GM21576 (cell line): ENCODE data around the gene MRPS15.
"Not testable (repeated sequence)": the region's sequence is repeated elsewhere in the genome, so short reads cannot be mapped to it uniquely, and the experiment has no call there.

Source experiments
- ATAC-seq: cut with Tn5 transposase; IDR thresholded peaks from one replicate; pipeline ENCODE4 v1.9.1; 2021; ENCODE audit warnings: mild to moderate bottlenecking, moderate library complexity; ENCODE audit not compliant: unreplicated experiment

MRPS15 gene

GRCh38 chr1:36463803-36464604 is at the start of gene MRPS15:
Gene MRPS15 (minus strand): TSS chr1:36464384. CDS start chr1:36464275, 109 bp downstream.
- ATAC-seq, result peak; percentile 86

DNA sequence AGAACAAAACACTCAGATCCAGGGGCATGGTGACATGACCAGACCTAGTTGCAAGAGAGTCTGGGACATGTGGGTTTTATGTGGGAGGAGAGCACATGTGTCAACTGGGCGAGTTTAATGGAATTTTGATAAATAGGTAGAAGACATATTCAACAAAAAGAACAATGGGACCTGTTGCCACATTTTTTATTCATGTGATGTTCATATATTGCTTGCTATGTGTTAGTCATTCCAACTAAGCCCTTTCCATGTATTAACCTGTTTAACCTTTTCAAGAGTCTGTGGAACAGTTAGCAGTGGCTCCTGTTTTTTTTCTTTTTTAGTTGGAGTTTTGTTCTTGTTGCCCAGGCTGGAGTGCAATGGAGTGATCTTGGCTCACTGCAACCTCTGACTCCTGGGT is 48.7 kb upstream of the MRPS15 start:
- ATAC-seq, result no peak

- no peak for ATAC-seq
Measured at GRCh38 chr1:36511804-36512798, 47.9 kb upstream of the MRPS15 start.

DNA sequence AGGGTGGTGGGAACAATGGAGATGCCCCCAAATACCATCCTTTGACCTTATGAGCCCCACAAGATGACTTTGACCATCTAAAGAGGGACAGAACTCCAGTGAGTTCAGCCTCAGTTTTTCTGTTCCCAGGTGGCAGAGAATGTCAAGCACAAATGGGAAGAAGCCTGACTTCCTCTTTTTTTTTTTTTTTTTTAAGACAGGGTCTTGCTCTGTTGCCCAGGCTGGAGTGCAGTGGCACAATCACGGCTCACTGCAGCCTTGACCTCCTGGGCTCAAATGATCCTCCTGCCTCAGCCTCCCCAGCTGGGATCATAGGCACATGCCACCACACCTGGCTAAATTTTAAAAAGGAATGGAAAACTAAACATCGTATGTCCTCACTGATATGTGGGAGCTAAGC is 47.0 kb upstream of the MRPS15 start:
- ATAC-seq, result not testable (repeated sequence)

DNA sequence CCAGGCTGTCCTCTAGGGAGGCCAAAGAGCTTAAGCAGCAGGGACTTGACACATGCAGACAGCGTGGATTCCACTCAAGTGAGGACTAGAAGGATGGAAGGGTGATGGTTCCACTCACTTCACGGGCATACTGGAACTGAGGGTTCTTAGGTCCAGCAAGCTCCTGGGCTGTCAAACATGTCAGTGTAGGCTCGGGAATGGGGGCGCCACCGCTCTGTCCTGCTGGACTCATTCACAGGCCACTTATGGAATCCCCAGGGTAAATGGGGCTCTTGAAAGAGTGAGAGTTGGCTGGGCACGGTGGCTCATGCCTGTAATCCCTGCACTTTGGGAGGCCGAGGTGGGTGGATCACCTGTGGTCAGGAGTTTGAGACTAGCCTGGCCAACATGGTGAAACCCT is 46.2 kb upstream of the MRPS15 start:
- no peak for ATAC-seq

- ATAC-seq, result no peak
Measured at GRCh38 chr1:36508257-36508656, 44.1 kb upstream of the MRPS15 start.

- ATAC-seq, result no peak
Measured at GRCh38 chr1:36506276-36506920, 42.2 kb upstream of the MRPS15 start.

GRCh38 chr1:36503733-36504132 is 39.5 kb upstream of the MRPS15 start:
- ATAC-seq, result no peak

DNA sequence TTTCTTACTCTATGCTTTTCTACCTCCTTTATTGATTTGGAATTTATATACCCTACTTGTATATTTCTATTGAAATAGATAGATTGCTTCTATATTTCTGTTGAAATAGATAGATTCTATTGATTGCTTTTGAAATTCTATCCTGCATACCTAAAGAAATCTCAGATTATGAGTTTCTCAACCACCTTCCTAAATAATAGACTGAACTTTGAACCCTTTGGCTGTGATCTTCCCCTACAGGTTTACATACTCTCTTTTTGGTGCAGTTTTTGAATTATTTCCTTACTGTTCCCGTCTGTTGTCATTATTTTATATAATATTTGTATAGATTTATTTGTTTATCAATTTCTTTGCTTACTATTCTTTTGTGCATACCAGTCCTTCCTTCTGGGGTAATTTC is 39.0 kb upstream of the MRPS15 start:
- no peak for ATAC-seq

DNA sequence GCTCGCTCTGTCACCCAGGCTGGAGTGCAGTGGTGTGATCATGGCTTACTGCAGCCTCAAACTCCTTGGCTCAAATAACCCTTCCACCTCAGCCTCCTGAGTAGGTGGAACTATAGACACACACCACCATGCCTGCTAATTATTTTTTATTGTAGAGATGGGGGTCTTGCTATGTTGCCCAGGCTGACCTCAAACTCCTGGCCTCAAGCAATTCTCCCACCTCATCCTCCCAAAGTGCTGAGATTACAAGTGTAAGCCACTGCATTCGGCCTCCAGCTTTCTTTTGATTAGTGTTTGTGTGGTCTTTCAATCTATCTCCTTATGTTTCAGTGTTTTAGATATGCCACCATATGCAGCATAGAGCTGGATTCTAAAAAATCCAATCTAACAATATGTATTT is 38.4 kb upstream of the MRPS15 start:
- no peak for ATAC-seq

DNA sequence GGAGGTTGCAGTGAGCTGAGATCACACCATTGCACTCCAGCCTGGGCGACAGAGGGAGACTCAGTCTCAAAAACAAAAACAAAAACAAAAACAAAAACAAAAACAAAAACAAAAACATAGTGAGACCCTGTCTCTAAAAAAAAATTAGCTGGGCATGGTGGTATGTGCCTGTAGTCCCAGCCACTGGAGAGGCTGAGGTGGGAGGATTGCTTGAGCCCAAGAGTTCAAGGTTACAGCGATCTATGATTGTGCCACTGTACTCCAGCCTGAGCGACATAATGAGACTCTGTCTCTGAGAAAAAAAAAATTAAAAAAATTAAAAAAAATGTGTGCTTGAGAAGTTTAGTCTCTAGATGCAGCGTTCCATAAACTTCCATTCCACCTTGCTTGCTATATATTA is 37.7 kb upstream of the MRPS15 start:
- ATAC-seq, result not testable (repeated sequence)

GRCh38 chr1:36497207-36497606 is 33.0 kb upstream of the MRPS15 start:
- ATAC-seq, result no peak

- ATAC-seq, result no peak
Measured at GRCh38 chr1:36494971-36495370, 30.8 kb upstream of the MRPS15 start.

GRCh38 chr1:36493524-36493923 is 29.3 kb upstream of the MRPS15 start:
- no peak for ATAC-seq

DNA sequence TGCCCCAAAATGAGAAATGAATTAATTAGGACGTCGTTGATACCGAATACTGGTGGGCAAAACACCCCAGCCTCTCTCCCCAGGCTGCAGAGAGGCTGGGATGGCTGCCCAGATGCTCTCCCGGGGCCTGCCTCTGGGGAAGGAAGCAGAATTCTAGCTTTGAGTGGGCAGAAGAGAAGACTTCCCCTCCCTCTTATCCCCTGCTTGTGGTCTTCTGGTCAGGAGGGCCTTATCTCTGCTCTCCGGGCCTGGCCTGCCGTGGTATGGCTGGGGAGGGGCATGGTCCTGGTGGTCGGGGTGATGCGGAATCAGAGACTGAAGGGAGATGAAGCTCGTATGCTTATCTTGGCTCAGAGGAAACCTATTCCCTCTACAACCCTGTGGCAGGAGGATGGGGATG is 28.3 kb upstream of the MRPS15 start:
- ATAC-seq, result no peak

GRCh38 chr1:36489258-36490051 is 25.3 kb upstream of the MRPS15 start:
- not testable (repeated sequence) for ATAC-seq

DNA sequence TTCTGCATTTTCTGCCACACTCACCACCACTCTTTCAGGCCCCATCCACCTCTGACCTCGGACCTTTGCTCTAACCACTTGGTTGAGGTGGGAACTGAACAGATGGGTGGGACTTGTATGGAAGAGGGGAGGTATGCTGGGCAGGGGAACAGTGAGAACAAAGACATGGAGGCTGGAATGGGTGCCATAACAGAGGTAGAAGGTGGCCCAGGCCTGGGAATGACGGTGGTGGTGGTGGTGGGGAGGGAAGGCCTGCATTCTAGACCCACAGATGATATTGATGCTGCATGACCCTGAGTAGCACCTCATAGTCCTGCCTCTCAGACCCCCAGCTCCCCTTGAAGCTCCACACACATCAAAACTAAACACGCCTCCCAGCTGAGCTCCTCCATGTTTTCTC is 23.7 kb upstream of the MRPS15 start:
- no peak for ATAC-seq

- ATAC-seq, result not testable (repeated sequence)
Measured at GRCh38 chr1:36487336-36487725, 23.1 kb upstream of the MRPS15 start.

- ATAC-seq, result no peak
Measured at GRCh38 chr1:36486439-36487335, 22.5 kb upstream of the MRPS15 start.

- ATAC-seq, result no peak
Measured at GRCh38 chr1:36486093-36486438, 21.9 kb upstream of the MRPS15 start.
